MCF 10A (cell line): Measurements from ENCODE around the gene EHBP1L1. TPM values are rescaled to one million over a fixed set of nuclear protein-coding genes. Genes with fewer than 3 reads are reported as not detected.

ENCODE experiments used
- BruUV-seq: library from RNA; stranded (reverse); fragments of 400-500 nt; replicated peaks from 2 replicates; lab custom pipeline; 2021; lab: Mats Ljungman, UMichigan
- CTCF ChIA-PET: fragments of 300-600 bp; sonication (Branson Sonifier 250); formaldehyde crosslinking; extraction: SDS; loops from one replicate; lab custom pipeline; 2021; ENCODE audit warnings: antibody characterized with exemption, inconsistent platforms; lab: Yijun Ruan, JAX
- POLR2A ChIA-PET: fragments of 300-600, 350-650 bp; sonication (Branson Sonifier 250); formaldehyde crosslinking; extraction: SDS; loops from one replicate; lab custom pipeline; 2020; ENCODE audit warnings: antibody characterized with exemption, inconsistent platforms; lab: Yijun Ruan, JAX
- DNase-seq: peaks from one replicate; pipeline ENCODE4 v3.0.0-alpha.2; 2018; ENCODE audit not compliant: unreplicated experiment
- H3K27ac Mint-ChIP-seq: one replicate; pipeline ENCODE4 v1.8.0; 2022; ENCODE audit warnings: mild to moderate bottlenecking, low read depth, mixed read lengths; ENCODE audit not compliant: unreplicated experiment
- H3K27me3 Mint-ChIP-seq: one replicate; pipeline ENCODE4 v1.8.0; 2022; ENCODE audit warnings: mixed read lengths; ENCODE audit not compliant: insufficient read depth, unreplicated experiment
- H3K36me3 Mint-ChIP-seq: one replicate; pipeline ENCODE4 v1.8.0; 2022; ENCODE audit warnings: mild to moderate bottlenecking, moderate library complexity, mixed read lengths; ENCODE audit not compliant: insufficient read depth, unreplicated experiment
- H3K4me1 Mint-ChIP-seq: one replicate; pipeline ENCODE4 v1.8.0; 2022; ENCODE audit warnings: mixed read lengths; ENCODE audit not compliant: insufficient read depth, unreplicated experiment
- H3K4me3 Mint-ChIP-seq: one replicate; pipeline ENCODE4 v1.8.0; 2022; ENCODE audit warnings: mild to moderate bottlenecking, moderate library complexity, mixed read lengths; ENCODE audit not compliant: unreplicated experiment
- H3K9me3 Mint-ChIP-seq: one replicate; pipeline ENCODE4 v1.8.0; 2022; ENCODE audit warnings: mixed read lengths; ENCODE audit not compliant: unreplicated experiment
- CTCF ChIP-seq: fragments of 200-600 bp; IDR thresholded peaks from one replicate; pipeline ENCODE4 v1.8.0; 2022; ENCODE audit warnings: antibody characterized with exemption, mild to moderate bottlenecking; ENCODE audit not compliant: unreplicated experiment
- intact Hi-C: fragments of 100-400 bp; cut with micrococcal nuclease; formaldehyde crosslinking; loops from 2 replicates; pipeline ENCODE4 v1.14.1; 2022
- total RNA-seq: library from RNA; stranded (reverse); gene quantifications from 2 replicates; pipeline ENCODE4 v1.2.3, GENCODE V29; 2022

The EHBP1L1 gene
- total RNA-seq, 1 experiment from 2014 or later: 31.3 TPM

- BruUV-seq: no TSS peak
- Mint-ChIP-seq H3K4me1 (peaks cover 9% of the 10 kb centered on the region), H3K27ac (no peak overlapping the region), H3K36me3 (peaks cover 40% of the 10 kb centered on the region), H3K27me3 (no peaks in the 10 kb centered on the region), H3K4me3 (no peak overlapping the region), H3K9me3 (no peaks in the 10 kb centered on the region)
- DNase-seq: no peak
- ChIA-PET POLR2A (interaction anchor here (1.8 kb wide), 1 partner anchor 33 kb away, joined by 6 read pairs; no protein-coding TSS in a partner anchor), CTCF (interaction anchor here (0.6 to 1.1 kb wide), 2 partner anchors 26 to 264 kb away, joined by 3 read pairs; no protein-coding TSS in a partner anchor)
- TF ChIP-seq CTCF: no peak
- intact Hi-C loops: loop anchor here (5.0 kb wide), 1 partner anchor 33 kb away; no protein-coding TSS in a partner anchor
Observed at GRCh38 chr11:65619281-65619928, 43.6 kb downstream of the EHBP1L1 start.

GRCh38 chr11:65620666-65621065 lies 44.8 kb downstream of the EHBP1L1 start:
- CTCF ChIA-PET: no interaction called here
- peaks cover 46% of the 10 kb centered on the region for H3K36me3 Mint-ChIP-seq
- BruUV-seq: no TSS peak
- no peak for TF ChIP-seq CTCF
- no peaks in the 10 kb centered on the region for H3K9me3 Mint-ChIP-seq
- H3K4me1 Mint-ChIP-seq: peaks cover 9% of the 10 kb centered on the region
- no peak overlapping the region for H3K4me3 Mint-ChIP-seq
- POLR2A ChIA-PET: interaction anchor here (0.6 kb wide), 1 partner anchor 19 kb away, joined by 3 read pairs; no protein-coding TSS in a partner anchor
- H3K27me3 Mint-ChIP-seq: no peaks in the 10 kb centered on the region
- no peak for DNase-seq
- intact Hi-C loops: no loop called here
- no peak overlapping the region for H3K27ac Mint-ChIP-seq

GRCh38 chr11:65621460-65621859 lies 45.6 kb downstream of the EHBP1L1 start:
- BruUV-seq: no TSS peak
- H3K27ac Mint-ChIP-seq: no peak overlapping the region
- H3K27me3 Mint-ChIP-seq: no peaks in the 10 kb centered on the region
- POLR2A ChIA-PET: interaction anchor here (1.0 kb wide), 1 partner anchor 12 kb away, joined by 3 read pairs; no protein-coding TSS in a partner anchor
- peaks cover 45% of the 10 kb centered on the region for H3K36me3 Mint-ChIP-seq
- H3K4me3 Mint-ChIP-seq: no peak overlapping the region
- peaks cover 5% of the 10 kb centered on the region for H3K4me1 Mint-ChIP-seq
- TF ChIP-seq CTCF: no peak
- DNase-seq: no peak
- intact Hi-C loops: no loop called here
- no peaks in the 10 kb centered on the region for H3K9me3 Mint-ChIP-seq
- CTCF ChIA-PET: no interaction called here

GRCh38 chr11:65622011-65622410 lies 46.2 kb downstream of the EHBP1L1 start:
- no peak for TF ChIP-seq CTCF
- Mint-ChIP-seq H3K9me3 (no peaks in the 10 kb centered on the region), H3K4me3 (no peak overlapping the region), H3K27ac (no peak overlapping the region), H3K27me3 (no peaks in the 10 kb centered on the region), H3K36me3 (peaks cover 40% of the 10 kb centered on the region), H3K4me1 (no peaks in the 10 kb centered on the region)
- BruUV-seq: no TSS peak
- ChIA-PET POLR2A (interaction anchor here (1.0 to 1.6 kb wide), 2 partner anchors 11 to 41 kb away, joined by 3 to 7 read pairs; partner anchors contain the start of gene RELA), CTCF (no interaction called here)
- no peak for DNase-seq
- intact Hi-C loops: no loop called here
